Activated CD4-positive, alpha-beta T cell treated with anti-CD3 and anti-CD28 coated beads for 4 hours (primary cell): ENCODE results near the gene C4orf50.

Source experiments
- DNase-seq, 2 donors: peaks; one replicate each; pipeline ENCODE4 v3.0.0-alpha.2; 2020

C4orf50 gene

DNA sequence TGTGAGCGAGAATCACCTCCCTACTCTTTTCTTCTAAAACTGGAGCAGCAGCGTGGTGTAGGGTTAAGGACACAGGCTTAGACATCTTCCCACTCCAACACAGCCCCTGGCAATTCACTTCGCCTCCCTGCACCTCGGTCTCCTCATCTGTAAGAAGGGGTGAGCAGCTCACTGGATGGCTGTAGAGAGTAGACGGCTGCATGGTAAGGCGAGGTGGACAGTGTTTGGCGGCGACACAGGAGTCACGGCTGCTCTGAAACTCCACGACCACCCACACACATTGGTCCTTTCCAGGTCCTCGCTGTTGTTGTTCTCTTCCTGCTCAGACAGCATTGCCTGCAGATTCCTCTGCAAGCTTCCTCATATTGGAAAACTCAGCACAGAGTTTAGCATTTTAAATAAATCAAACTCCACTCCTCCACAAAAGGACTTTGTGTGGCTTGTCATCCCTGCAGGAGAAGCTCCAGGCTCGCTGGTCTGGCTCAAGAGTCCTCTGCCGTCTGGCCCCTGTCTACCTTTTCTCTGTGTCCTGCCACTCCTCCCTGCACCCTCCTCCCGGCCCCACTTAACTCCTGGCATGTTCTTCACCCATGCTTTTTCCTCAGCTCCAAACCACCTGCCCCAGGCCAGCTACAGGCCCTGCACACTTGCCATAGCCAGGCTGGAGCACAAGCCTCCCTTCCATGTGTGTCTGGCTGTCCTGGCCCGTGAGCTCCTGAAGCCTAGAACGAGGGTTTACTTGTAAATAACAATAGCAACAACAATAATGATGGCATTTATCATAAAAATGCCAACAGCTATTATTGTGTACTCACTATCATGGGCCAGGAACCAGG, 84.0 kb downstream of the C4orf50 start:
- no peak for DNase-seq

- no peak for DNase-seq
These were observed 85.1 kb downstream of the C4orf50 start for GRCh38 chr4:5933116-5933515.

- DNase-seq: no peak
These were observed 86.1 kb downstream of the C4orf50 start for GRCh38 chr4:5932035-5932568.

GRCh38 chr4:5931526-5931925, 86.7 kb downstream of the C4orf50 start:
- no peak for DNase-seq

DNA sequence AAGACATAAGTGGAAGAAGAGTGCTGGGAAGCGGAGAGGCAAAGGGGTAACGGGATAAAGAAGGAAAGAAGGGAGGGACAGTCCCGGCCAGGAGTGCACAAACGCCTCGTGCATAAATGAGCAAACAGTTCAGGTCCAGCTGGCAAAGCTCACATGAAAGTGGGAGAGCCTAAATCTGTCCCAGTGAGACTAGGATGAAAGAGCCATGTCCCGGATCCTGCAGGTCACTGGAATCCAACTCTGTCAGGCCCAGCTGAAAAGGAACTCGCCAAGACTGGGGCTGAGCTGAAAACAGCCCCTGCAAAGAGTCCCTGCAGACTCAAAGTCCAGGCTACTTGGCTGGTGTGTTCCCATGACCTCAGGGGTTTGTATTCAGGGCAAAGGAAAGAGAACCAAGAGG, 87.4 kb downstream of the C4orf50 start:
- no peak for DNase-seq

- DNase-seq: no peak
These were observed 87.8 kb downstream of the C4orf50 start for GRCh38 chr4:5930456-5930855.

- DNase-seq: no peak
These were observed 89.3 kb downstream of the C4orf50 start for GRCh38 chr4:5928844-5929420.

GRCh38 chr4:5928274-5928673, 90.0 kb downstream of the C4orf50 start:
- no peak for DNase-seq

DNA sequence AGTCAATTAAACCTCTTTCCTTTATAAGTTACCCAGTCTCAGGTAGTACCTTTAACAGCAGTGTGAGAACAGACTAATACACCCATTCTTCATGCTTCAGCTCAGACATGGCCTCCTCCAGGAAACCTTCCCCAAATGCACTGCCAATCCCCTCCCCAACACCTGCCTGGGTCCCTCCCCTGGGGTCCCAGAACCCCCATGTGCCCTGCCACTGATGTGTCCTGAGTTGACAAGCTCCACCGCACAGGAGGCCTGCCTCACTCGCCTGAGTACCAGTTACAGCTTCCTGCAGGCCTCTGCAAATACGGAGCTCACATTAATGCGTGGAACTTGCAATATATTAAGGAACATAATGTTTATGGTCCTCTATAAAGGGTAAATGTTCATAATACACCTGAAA, 90.5 kb downstream of the C4orf50 start:
- DNase-seq: no peak

- DNase-seq: no peak
These were observed 91.1 kb downstream of the C4orf50 start for GRCh38 chr4:5927116-5927515.

- no peak for DNase-seq
These were observed 91.6 kb downstream of the C4orf50 start for GRCh38 chr4:5926598-5926997.

- DNase-seq: no peak
These were observed 92.6 kb downstream of the C4orf50 start for GRCh38 chr4:5925419-5926200.

DNA sequence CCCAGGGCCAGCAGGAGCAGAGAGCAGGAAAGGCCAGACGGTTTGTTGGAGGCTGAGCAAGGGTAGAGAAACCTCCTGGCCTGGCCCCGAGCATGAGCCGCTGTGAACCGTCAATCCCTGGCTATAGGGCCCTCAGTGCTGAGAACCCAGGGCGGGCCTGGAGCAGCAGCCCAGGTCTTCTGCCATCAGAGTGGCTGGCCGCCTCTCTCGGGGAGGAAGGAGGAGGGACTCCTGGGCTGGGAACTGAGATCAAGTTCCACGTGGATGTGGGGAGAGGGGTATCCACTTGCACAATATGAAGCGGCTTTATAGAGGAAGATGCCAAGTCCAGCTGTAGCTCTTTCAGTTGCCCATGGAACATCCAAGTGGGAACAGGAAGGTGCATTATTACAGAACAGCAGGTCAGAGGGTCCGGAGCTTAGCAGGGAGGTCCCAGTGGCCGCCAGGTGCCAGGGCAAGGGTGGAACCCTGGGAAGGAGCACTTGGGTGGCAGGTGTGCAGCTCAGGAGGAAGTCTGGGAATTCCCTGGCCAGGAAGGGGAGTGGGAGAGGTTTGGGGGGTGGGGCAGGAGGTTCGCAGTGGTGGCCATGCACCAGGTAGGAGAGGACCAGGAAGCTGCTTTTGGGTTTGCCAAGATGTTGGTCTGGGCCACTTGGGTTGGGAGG, 93.6 kb downstream of the C4orf50 start:
- no peak for DNase-seq

DNA sequence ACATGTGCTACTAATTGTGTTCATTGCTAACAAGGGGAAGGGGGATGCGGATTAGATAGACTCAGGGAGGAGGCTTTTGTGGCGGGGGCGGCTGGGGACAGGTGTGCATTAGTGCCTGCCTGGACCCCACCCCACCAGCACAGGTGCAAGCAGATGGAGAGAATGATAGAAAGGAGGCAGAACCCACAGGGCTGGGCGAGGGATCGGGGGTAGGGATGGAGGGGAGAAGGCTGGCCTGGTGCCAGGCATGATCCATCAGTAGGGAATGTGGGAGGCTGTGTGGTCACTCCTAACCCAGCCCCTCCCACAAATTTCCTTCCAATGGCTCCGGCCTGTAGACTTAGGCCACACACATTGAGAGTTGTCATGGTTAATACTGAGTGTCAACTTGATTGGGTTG, 94.9 kb downstream of the C4orf50 start:
- no peak for DNase-seq

- DNase-seq: no peak
These were observed 95.7 kb downstream of the C4orf50 start for GRCh38 chr4:5922556-5922955.

GRCh38 chr4:5921981-5922380, 96.2 kb downstream of the C4orf50 start:
- DNase-seq: no peak

DNA sequence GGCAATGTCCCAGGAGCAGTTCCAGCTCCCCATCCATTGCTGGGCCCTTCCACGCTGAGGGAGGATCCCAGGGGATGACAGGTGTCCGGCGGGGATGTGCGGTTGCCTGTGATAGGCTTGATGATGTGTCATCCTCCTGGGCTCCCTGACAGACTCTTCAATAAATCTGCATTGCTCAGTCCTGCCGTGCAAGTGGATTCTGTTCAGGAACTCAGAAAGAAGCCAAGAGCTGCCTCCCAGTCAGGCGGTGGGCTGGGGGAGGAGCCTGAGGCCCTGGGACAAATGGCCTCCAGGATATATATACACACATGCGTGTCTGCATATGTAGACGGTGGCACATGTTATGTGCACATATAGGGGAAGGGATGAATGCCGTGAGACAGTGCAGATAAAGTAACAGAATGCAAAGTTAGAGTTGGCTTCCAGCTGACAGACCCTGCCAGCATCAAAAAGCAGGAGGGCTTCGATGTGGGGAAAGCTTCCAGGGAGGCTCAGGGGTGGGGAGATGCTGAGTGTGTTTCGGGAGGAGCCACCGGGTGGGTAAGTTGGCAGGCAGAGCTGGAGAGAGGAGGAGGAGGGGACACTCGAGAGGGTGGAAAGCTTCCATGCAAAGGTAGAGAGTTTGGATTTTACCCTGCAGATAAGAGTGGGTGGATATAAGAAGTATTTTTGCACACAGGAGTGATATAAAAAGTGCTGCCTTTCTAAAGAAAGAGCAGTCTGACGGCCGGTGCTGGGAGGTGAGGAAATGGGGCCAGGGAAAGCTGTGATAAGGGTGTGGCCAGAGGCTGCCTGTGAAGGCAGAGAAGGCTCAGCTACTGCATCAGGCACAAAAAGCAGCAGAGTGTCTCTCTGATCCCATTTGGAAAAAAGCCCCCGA, 96.9 kb downstream of the C4orf50 start:
- no peak for DNase-seq

GRCh38 chr4:5919571-5919970, 98.7 kb downstream of the C4orf50 start:
- DNase-seq: no peak

GRCh38 chr4:5919044-5919443, 99.2 kb downstream of the C4orf50 start:
- no peak for DNase-seq

- no peak for DNase-seq
These were observed 99.8 kb downstream of the C4orf50 start for GRCh38 chr4:5918331-5918985.

DNA sequence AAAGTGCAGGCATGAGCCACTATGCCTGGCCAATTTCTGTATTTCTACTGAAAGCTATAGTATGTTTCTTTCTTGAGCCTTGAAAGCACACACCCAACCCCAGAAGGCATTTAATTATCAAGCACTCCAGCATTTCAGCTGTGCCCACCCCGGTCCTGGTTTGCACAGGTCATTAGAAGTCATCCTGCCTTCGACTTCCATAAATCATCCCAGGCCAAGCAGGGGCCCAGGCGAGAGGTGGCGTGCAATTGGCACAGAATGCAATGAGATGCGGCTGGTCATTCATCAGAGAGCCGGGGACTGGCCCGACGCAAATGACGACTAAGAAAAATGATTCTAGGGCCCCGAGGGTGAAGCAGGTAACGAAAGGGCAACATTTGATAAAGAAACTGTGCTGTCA, 100.6 kb downstream of the C4orf50 start:
- no peak for DNase-seq
